ENCODE results near the gene PLXNA2.
A peak's percentile ranks its signal among the peaks of the same experiment; 100 is the strongest.

Gene PLXNA2

DNA sequence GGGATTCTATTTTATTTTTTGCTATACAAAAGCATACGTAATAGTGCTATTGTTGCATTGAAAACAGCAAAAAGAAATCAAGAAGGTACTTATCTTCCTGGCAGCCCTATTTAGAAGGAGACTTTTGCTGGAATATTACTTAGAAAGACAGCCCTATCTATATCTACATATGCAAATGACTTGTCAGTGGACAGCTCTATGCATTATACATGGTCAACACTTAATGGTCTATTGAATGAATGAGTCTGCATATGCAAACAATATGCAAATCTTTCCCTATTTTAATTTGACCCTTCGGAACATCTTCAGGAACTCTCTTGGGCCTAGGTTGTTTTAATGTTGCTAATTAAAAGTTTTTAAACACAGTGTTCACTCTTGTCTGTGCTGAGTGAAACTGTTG lies 110.8 kb downstream of the PLXNA2 start:
- no peak for DNase-seq

DNA sequence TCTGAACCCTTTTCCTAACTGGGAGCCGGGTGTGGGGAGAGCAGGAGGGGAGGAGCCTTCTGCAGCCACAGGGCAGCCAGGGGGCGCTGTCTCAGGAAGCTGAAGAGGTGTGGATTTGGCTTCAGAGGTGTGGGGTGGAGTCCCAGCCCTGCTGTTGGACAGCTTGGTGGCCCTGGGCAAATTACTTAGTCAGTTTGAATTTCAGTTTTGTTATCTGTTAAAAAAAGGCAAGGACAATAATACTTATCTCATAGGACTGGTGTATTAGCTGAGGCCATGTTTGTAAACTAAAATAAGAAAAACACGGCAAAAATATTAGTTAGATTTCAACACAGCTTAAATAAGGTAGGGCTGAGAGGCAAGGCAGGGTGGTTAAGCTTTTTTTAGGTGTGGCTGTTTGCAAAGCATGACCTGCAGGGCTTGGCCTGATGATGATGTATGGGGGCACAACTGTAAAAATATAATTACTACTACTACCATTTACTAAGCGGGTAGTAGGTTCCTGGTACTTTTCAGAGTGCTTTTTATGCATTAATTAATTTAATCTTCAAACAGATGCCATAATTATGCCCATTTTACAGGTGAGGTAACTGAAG lies 111.8 kb downstream of the PLXNA2 start:
- peak; percentile 79 for DNase-seq

DNA sequence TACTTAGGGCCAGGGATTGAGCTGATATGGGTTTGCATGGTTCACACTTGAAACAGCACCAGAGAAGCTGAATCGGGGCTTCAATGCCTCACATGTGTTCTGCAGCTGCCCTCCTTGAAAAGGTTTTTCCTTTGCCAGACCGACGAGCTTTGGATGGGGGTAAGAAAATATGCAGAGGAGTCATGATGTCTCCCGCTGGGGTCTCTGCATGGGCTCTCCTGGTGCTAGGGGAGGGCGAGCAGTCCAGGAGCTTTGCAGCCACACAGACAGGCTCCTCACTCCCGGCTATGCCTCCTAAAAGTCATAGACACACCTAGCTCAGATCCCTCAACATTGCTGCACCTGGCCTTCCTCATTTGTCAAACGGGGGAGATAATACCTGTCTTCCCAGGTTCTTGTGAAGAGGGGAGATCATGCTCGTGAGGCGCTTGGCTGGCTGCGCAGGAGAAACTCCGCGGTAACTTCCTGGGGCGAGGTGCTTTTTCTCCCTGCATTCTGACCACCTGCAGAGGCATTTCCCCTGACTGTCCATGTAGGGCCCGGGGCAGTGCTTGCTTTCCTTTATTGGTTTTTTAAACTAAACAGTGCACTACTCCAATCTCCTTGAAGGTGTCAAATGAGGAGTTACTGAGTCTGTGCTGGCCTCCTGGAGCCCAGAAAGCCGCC lies 112.4 kb downstream of the PLXNA2 start:
- DNase-seq, result no peak

DNA sequence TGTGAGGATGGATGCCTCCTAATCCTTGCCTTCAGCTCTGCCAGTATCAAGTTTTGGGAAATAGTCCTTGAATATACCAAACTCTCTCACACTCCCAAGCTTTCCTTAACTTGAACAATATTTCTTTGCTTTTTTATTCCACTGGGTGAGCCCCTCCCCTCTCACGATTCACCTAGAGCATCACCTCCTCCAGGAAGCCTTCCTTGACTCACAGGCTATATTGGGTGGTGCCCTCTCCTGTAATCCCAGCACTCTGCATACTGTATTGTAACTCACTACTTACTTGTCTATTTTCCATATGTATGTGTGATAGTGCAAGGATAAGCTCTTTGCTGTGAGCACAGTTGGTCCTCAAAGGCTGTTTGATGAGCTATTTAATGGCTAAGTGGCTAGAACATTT lies 114.7 kb downstream of the PLXNA2 start:
- no peak for DNase-seq

DNA sequence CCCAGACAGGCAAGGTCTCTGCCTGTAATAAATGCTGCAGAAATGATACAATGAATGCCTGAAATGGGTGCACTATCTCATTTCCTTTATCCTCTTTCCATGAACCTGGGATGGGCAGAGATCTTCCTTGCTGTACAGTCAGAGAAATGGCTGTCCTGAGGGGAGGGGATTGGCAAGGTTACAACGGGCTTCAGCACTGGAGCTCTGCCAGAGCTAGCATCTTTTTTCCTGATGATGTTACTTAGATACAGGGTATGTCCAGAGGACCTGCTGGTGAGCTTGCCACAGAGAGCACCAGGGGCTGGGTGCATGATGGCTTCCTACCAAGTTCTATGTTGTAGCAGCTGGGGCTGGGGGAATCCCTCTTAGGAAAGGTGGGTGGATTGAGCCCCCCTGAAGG lies 115.1 kb downstream of the PLXNA2 start:
- no peak for DNase-seq

DNA sequence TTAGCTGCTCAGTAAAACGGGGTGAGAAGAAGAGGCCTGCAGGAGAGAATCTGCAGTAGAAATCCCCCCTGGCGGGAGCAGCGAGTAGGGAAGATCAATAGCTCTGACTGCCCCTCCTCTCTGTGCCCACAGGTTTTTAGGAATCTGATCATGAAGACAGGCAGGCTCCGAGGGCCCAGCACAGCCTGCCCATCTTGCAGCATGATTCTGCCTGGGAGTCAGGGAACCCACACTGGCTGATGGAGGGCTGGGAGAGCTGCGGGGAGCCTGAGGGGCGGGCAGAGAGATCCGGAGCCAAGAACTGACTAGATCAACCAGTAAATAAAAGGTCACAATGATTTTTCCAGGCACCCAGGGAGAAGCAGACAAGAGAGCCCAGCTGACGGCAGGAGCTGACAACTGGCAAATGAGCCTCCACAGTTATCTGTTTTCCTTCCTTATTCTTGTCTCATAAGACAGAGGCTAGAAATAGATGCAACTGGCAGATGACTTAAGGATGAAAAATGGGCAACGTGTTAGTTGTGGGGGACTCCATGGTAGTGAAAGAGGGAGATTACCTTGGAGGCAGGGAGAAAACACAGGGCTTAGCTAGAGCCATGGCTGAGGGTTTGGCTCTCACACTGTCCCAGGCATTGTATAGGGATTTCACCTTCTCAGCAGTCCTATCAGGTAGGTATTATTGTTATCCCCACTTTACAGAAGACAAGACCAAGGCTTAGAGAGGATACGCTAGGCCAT lies 116.2 kb downstream of the PLXNA2 start:
- DNase-seq, result no peak

DNA sequence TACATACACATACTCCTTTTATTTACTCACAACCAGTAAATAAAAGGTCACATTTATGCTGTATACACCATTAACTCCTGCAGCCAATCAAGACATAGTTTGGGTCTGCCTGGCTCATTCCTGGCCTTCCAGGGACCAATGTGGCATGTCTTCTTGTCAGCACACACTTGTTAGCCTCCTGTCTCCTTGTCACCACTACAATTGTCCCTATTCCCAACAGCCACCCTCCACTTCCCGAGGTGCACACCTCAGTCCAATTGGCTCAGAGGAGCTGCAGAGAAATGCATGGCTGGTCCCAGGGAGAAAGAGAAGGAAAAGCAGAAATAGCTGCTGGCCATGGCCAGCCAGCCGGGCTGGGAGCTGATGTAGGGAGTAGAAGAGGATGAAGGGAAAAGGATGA lies 116.9 kb downstream of the PLXNA2 start:
- DNase-seq, result no peak

DNA sequence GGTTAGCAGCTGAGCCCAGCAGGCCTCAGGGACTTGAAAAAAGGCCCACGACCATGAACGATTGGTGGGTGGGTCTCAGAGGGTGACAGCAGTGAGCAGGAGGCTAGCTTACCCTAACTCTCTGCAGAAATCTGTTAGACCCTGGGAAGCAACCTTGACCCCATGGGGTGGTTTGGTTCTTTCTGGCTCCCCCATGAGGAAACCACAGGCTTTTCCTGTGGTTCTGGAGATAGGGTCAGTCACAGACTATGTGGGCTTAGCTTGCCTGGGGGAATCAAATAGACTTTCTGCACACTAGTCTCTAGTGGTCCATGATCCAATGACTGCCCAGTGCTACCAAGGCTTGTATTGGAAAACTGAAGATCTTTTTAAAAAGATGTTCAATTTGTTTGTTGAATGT lies 118.1 kb downstream of the PLXNA2 start:
- no peak for DNase-seq

DNA sequence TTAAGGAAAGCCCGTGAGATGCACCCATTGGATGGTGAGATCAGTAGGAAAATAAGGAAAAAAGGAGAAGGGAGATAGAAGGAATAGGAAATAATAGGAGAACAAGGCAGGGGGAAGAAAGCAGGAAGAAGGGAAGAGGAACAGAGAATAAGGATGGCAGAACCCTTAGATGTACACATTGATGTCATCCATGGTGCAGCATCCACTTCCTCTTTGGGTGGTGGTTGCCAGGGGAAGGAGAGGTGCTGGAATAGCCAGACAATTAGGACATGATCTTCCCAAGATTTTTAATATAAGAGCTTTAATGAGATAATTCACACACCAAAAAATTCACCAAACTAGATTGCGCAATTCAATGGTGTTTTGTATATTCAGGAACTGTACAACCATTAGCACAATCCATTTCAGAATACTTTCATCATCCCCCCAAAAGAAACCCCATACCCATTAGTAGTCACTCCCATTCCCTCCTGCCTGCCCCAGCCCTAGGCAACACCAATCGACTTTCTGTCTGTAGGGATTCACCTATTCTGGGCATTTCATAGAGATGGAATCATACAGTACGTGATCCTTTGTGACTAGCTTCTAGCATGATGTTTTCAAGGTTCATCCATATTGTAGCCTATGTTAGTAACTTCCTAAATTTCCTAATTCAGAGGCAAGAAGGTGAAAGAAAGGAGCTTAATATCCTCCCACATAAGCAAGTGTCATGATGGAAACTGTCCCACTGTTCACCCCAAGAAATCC lies 121.4 kb downstream of the PLXNA2 start:
- DNase-seq, result no peak

DNA sequence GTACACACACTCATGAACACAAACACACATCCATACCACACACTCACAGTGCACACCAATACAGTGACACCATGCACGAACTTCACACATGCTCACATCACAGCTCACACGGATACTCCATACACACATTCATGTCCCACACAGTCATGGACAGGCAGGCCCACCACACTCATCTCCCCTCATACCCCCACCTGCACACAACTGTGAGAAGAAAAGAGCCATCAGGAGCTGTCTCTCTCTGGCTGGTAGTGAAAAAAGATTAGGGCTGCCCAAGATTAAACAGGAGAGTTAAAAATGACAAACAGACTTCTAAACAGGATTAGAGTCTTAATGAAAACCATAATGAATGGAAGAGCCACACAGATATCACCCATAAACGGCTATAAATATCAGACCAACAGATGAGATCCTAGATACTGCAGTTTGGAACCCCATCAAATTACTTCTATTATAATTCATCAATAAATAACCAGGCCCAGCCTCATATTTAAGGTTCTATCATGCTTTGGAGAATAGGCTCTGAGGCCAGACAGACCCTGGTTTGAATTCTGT lies 122.3 kb downstream of the PLXNA2 start:
- no peak for DNase-seq

DNA sequence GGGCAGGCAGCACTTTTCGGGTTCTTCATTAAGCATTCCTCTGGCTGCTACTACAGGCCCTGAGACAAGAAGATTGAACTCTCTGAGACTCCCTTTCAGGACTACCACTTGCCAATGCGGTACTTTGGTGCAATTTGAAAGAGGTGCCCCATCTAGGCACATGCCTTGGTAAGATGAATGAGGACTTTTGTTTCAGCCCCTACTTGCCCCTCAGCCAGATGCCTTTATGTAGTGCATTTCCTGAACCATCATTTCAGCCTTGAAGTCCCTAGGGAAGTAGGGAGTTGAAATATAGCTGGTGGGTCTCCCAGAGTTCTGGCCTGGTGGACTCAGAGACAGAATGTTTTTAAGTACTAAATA lies 123.8 kb downstream of the PLXNA2 start:
- DNase-seq, result no peak

DNA sequence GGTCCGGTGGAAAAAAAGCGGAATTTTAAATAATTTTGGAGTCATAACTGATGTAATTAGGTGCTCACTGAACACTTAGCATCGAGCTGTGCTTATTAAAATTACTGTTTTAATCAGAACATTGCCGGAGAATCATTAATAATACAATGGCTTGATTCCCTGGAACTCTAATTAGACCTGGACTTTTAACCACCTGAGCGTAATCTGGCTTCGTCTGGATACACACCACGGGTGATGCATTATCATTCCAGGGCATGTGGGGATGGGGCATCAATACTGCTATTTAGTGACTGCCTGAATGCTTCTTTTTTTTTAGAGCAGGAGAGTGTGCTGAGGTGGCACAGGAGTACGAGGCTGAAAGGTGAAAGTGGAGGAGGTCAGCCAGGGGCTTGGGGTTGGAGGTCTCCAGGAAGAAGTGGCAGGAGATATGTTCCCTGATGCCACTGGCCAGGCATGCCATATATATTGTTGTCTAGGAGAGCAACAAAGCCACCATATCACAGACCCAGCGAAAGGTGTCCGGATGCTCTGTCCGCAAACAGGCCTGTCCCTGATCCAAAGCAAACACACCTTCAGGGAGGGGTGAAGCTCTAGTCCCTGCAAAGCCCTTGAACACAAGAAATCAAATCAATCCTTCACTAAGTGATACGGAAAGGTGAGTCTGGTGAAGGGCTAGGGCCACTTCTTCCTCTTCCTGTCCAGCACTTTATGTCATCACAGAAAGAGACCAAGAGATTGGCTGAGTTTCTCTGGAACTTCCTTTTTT lies 125.2 kb downstream of the PLXNA2 start:
- DNase-seq, result no peak

DNA sequence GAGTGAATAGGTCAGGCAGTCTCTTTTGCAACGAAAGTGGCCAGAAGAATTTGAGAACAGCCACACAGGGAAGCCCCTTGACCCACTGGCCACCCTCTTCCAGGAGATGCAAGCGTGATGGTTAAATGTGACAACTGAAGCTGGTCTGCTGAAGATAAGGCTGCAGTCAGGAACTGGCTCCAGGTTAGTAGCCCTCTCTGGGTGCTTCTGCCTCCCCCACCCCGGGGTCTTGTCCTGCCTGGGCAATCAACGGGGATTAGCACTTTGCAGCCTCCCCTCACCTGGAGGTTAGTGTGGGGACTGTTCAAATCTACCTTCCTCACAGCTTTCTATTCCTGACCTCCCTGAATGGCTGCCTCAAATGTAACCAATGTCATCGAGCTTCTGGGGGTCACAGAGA lies 125.9 kb downstream of the PLXNA2 start:
- no peak for DNase-seq

DNA sequence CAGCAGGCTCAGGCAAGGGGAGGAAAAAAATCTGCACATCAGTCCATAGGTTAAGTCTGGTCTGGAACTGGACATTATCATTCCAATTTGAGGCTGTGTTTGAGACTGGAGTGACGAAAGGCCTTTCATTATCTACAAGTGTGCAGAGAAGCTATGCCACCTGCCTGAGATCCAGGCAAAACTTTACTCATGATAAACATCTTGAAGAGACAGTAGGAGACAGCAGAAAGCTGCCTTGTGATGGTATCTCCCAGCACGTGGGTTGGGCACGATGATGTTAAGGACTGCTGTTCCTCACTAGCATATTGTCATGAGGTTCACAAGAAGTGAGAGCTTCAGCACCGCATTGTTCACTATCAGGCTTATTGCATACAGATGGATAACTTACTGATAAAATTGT lies 126.4 kb downstream of the PLXNA2 start:
- no peak for DNase-seq

DNA sequence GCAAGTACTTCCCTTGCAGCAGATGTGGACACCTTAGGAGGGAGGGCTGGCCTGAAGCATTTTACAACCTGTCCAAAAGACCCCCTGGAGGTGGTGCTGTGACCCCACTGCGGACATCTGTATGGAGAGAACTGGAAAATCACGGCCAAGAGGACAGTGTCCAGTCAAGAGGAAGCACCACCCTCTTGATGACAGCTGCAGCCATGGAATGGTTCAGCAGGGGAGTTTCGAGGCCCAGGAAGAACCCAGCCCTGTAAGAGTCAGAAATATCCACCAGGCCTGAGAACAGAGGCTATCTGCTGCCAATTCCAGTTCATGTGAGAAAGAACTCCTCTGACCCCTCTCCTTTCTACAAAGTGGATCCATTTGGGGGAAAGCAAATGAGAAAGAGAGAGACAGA lies 126.8 kb downstream of the PLXNA2 start:
- DNase-seq, result no peak

DNA sequence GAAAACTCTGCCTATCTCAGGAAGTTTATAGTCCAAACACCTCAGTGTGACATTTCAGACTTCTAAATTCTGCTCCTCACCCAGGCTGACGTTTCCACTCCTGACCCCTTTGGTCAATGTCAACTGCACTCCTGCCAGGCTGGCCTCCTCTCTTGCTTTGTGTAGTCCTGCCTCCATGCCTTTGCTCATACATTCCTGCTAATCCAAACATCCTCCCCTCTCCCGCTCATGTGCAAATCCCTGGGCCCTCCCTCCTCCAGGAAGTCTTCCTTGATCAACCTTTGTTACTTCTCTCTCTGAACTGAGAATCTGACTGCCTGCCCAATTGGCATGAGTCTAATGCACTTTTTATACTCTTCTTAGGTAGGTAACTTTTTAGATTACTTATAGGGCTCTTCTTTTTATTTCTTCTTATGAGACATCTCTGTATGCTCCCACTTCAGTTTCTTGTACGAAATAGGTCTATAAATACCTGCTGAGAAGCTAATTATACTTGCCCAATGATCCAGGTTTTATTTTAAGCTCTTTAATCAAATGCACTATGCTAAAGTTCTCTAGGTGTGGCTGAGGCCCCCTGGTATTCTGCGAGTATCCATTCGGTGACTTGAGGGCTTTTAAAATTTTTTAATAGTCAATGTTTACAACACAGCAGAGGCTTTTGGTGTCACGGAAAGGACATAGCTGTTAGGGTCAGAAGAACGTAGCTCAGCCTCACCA lies 128.1 kb downstream of the PLXNA2 start:
- no peak for DNase-seq

DNA sequence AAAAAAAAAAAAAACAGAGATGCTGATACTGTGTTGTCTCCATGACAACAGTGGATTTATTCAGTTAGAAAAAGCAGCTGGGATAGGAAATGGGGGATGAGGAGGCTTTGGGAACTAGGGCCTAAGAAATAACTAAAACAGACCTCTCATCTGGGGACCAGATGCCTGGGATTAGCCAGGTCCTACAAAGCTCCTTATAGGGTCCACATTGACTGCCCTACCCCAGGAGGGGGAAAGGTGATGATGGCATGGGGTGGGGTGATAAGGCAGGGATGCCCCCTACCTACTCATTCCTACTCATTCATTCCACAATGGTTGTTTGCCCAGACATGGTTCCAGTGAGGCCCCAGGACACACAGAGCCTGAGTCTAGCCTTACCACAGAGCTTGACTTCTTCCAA lies 131.2 kb downstream of the PLXNA2 start:
- no peak for DNase-seq

DNA sequence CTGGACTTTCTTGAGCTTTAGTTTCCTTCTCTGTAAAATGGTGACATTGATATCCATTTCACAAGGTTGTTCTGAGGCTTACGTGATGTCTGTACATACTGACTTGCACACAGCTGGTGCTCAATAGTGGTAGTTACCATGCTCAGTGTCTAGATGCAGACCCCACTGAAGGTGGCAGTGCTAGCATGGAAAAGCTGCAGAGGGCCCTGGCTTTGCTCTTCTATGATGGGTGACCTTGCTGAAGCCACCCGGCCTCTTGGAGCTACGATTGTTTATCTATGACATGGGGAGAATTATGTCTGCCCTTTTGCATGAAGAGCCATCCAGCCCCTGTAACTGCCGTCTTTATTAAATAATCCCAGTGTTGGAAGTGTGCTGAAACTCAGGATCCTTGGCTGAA lies 131.8 kb downstream of the PLXNA2 start:
- no peak for DNase-seq

DNA sequence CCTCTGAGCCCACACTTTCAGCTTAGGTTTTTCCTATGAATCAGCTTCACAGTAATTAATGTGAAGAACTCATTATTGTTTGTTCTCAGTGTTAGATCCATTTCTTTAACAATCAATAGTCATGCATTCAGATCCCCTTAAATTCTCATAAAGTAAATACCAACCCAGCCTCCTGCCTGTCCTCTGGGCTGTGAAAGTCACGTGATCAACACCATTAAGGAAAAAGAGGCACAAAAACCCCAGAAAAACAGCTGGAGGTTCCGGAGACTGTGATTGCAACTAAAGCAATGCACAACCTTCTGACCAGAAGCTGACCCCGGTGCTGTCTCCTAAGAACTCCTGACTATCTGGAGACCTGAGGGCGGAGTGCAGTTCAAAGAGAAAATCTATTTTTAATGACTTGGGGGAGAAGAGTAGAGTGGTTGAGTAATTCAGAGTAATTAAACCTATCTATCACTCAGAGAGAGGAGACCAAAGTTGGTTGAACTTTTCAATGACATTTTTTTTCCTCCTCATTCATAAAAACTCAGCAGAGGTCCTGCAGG lies 132.5 kb downstream of the PLXNA2 start:
- no peak for DNase-seq

DNA sequence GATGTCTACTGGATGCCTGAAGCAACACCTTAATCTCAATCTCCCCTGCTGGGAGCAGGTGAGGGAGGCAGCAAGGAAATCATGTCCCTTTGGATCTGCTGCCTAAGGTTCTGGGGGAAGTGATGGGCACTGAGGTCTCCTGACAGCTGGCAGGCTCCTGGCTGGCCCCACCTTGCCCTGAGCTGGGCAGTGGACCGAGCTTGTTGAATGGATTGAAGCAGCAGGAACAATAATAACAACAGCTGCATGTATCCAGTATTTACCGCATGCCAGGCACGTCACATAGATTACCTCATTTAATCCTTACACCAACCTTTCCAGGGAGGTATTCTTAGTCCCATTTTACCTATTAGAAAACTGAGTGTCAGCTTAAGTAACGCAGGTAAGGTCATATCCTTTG lies 133.9 kb downstream of the PLXNA2 start:
- no peak for DNase-seq

DNA sequence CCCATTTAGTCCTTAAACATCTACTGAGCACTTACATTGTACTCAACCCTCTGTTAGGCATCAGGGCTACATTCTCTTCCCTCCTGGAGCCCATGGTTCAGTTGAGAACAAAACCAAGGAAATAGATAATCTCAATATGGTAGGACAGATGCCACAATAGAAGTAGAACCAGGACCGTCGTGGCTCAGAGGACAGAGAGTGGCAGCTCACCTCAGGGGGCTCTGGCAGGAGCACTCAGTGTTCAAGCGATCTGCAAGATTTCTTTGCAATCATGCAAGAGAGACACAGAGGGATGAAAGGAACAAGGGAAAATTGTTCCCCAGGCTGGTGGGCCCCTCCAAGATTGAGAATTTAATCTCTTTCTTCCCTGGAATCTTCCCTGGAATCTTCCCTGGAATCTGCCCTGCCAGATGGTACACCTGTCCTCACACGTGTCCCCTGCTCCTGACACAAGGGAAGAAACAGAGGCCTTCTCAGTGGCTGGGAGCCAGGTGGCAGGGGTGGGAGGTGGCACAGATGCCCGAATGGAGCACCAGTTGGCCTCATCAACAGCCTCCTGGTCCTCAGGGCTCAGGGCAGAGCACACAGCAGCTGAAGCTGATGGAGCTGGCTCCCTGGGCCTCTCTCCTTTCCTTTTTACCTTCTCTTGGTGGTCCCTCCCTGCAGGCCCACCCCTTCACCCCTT lies 135.4 kb downstream of the PLXNA2 start:
- no peak for DNase-seq
